Measurements from ENCODE around the gene PANK2. TPM values are rescaled to one million over a fixed set of nuclear protein-coding genes. Genes with fewer than 3 reads are reported as not detected.

The PANK2 gene
- total and polyA plus RNA-seq, 2 of the 8 experiments (the other 6 are each of a cell fraction or from before 2014, with no cell fraction given), result 17.1 to 57.5 TPM

DNA sequence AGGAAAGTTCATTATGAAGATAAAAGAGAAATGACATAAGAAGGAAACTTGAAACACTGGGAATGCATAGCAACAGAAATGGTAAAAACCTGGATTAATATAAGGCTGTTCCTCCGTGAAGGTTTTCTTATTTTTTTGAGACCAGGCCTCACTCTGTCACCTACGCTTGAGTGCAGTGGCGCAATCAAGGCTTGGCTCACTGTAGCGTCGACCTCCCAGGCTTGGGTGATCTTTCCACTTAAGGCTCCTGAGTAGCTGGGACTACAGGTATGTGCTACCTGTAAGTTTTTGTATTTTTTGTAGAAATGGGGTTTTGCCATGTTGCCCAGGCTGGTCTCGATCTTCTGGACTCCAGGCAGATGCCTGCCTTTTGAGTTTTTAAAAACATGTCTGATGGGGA, 51.7 kb downstream of the PANK2 start:
- no peak overlapping the region for H4K8ac ChIP-seq (ENCODE audit: extremely low read depth, insufficient read depth, low read length)
- H2AK5ac ChIP-seq (ENCODE audit: low read depth, low read length), result no peak overlapping the region
- DNase-seq (ENCODE audit: low read depth in 1 of 2, low spot score in 2 of 2) (no peak), FAIRE-seq (no peak)
- no peaks in the 10 kb centered on the region for H3K4me1 ChIP-seq (replicated peaks in 1 of 4; ENCODE audit: control insufficient read depth in 3 of 4, insufficient read depth in 4 of 4, low read length in 3 of 4)
- H3K4me3 ChIP-seq (ENCODE audit: extremely low read depth in 1 of 4, insufficient read depth in 2 of 4, low read depth in 3 of 4, low read length in 4 of 4), result no peak overlapping the region
- H3K23ac ChIP-seq (ENCODE audit: insufficient read length), result no peak overlapping the region
- 87% methylated on average over 6 of the region's 6 CpGs; no CpG with 5 or more reads in 1 of the 2 experiments for WGBS, 2 experiments (ENCODE audit: extremely low coverage in 1 of 2, insufficient coverage in 1 of 2, insufficient read length in 1 of 2, insufficient replicate concordance in 2 of 2, low coverage in 1 of 2, low lambda C conversion rate in 2 of 2, missing lambda C conversion rate in 1 of 2)
- no peak overlapping the region for H2BK12ac ChIP-seq (ENCODE audit: low read depth, low read length)
- TF ChIP-seq SP2 (IDR thresholded peaks at IDR 0.05; ENCODE audit: low read length), result no peak
- TF ChIP-seq JUND (IDR thresholded peaks at IDR 0.05; ENCODE audit: low read length), result no peak
- TF ChIP-seq SIN3A (conservative IDR thresholded peaks at IDR 0.05 in 1 of 2, IDR thresholded peaks at IDR 0.05 in 1 of 2; ENCODE audit: low read depth in 1 of 2, low read length in 2 of 2), result no peak
- TF ChIP-seq KDM1A (IDR thresholded peaks at IDR 0.05; ENCODE audit: borderline replicate concordance, low read length), result no peak
- TF ChIP-seq, protein P1, sequence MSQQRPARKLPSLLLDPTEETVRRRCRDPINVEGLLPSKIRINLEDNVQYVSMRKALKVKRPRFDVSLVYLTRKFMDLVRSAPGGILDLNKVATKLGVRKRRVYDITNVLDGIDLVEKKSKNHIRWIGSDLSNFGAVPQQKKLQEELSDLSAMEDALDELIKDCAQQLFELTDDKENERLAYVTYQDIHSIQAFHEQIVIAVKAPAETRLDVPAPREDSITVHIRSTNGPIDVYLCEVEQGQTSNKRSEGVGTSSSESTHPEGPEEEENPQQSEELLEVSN (IDR thresholded peaks at IDR 0.05), result no peak
- no peak for TF ChIP-seq PHF8 (conservative IDR thresholded peaks at IDR 0.05; ENCODE audit: low read depth, low read length)
- TF ChIP-seq NANOG (IDR thresholded peaks at IDR 0.05; ENCODE audit: insufficient read depth, low read depth, low read length, poor library complexity, severe bottlenecking), result no peak
- TF ChIP-seq ASH2L (IDR thresholded peaks at IDR 0.05; ENCODE audit: low read length), result no peak
- no peak for TF ChIP-seq CTBP2 (IDR thresholded peaks at IDR 0.05; ENCODE audit: borderline replicate concordance, insufficient read depth, insufficient read length, low read length)
- TF ChIP-seq, protein P2, sequence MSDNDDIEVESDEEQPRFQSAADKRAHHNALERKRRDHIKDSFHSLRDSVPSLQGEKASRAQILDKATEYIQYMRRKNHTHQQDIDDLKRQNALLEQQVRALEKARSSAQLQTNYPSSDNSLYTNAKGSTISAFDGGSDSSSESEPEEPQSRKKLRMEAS (IDR thresholded peaks at IDR 0.05), result no peak
- TF ChIP-seq SP4 (IDR thresholded peaks at IDR 0.05; ENCODE audit: low read length), result no peak
- no peak for TF ChIP-seq RBBP5 (IDR thresholded peaks at IDR 0.05; ENCODE audit: borderline replicate concordance, low read depth, low read length)
- no peaks in the 10 kb centered on the region for H3K79me2 ChIP-seq (ENCODE audit: control insufficient read depth in 1 of 2, insufficient read depth in 2 of 2, low read length in 2 of 2)
- H3K4me2 ChIP-seq (ENCODE audit: insufficient read depth in 1 of 2, low read depth in 2 of 2, low read length in 2 of 2), result no peak overlapping the region
- no peak overlapping the region for H2BK15ac ChIP-seq (ENCODE audit: low read length)
- no peak overlapping the region for H3K56ac ChIP-seq (replicated peaks; ENCODE audit: insufficient read length, low read depth, low read length)
- H3K27ac ChIP-seq (ENCODE audit: low read depth, low read length), result no peak overlapping the region
- CTCF ChIA-PET (ENCODE audit: partially characterized antibody), result interaction anchor here (0.6 to 1.2 kb wide), 2 partner anchors 25 to 144 kb away, joined by 3 to 4 read pairs; no protein-coding TSS in a partner anchor
- no peak overlapping the region for H3K14ac ChIP-seq (ENCODE audit: insufficient read length)
- no peaks in the 10 kb centered on the region for H3K36me3 ChIP-seq (ENCODE audit: control insufficient read depth in 2 of 4, insufficient read depth in 4 of 4, low read length in 3 of 4)
- H3K4ac ChIP-seq (replicated peaks; ENCODE audit: insufficient read length, low read depth, low read length), result no peak overlapping the region
- H2BK20ac ChIP-seq (ENCODE audit: low read length), result no peak overlapping the region
- no peak overlapping the region for H4K91ac ChIP-seq (replicated peaks; ENCODE audit: insufficient read length, low read length)
- H3K23me2 ChIP-seq (ENCODE audit: low read depth, low read length), result no peaks in the 10 kb centered on the region
- H4K20me1 ChIP-seq (replicated peaks in 1 of 2; ENCODE audit: control insufficient read depth in 1 of 2, insufficient read depth in 2 of 2, low read length in 2 of 2), result no peaks in the 10 kb centered on the region
- no peak overlapping the region for H2BK5ac ChIP-seq (ENCODE audit: low read depth, low read length)
- H3K79me1 ChIP-seq (ENCODE audit: low read depth, low read length), result no peaks in the 10 kb centered on the region
- H3K27me3 ChIP-seq (replicated peaks in 1 of 4; ENCODE audit: control insufficient read depth in 3 of 4, extremely low read depth in 1 of 4, insufficient read depth in 3 of 4, low read length in 3 of 4), result no peaks in the 10 kb centered on the region; a peak in 1 of 7 replicates
- no peak overlapping the region for H2AFZ ChIP-seq (ENCODE audit: low read length)
- POLR2A ChIA-PET (ENCODE audit: partially characterized antibody), result interaction anchor here (0.9 kb wide), 1 partner anchor 11 kb away, joined by 4 read pairs; no protein-coding TSS in a partner anchor
- H4K5ac ChIP-seq (ENCODE audit: insufficient read length, low read depth, low read length), result no peak overlapping the region
- H3K9me3 ChIP-seq (ENCODE audit: insufficient read depth in 2 of 2, low read depth in 1 of 2, low read length in 1 of 2), result no peaks in the 10 kb centered on the region
- H3K18ac ChIP-seq (ENCODE audit: extremely low read depth, low read length), result no peak overlapping the region
- H2BK120ac ChIP-seq (replicated peaks; ENCODE audit: low read depth, low read length), result no peak overlapping the region
- H3K9ac ChIP-seq (replicated peaks in 1 of 4; ENCODE audit: extremely low read depth in 1 of 4, low read depth in 3 of 4, low read length in 3 of 4), result no peak overlapping the region
